ENCODE results near the gene RMND1. TPM values are rescaled to one million over a fixed set of nuclear protein-coding genes. Genes with fewer than 3 reads are reported as not detected.

RMND1 gene, protein sequence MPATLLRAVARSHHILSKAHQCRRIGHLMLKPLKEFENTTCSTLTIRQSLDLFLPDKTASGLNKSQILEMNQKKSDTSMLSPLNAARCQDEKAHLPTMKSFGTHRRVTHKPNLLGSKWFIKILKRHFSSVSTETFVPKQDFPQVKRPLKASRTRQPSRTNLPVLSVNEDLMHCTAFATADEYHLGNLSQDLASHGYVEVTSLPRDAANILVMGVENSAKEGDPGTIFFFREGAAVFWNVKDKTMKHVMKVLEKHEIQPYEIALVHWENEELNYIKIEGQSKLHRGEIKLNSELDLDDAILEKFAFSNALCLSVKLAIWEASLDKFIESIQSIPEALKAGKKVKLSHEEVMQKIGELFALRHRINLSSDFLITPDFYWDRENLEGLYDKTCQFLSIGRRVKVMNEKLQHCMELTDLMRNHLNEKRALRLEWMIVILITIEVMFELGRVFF
- 17.6 and 19.3 TPM in 2 replicates for total RNA-seq (2021)
- Bru-seq, nascent RNA: percentile 71 among the genes with signal in this experiment
- percentile 61 among the genes with signal in this experiment for BruChase-seq, experiment 1, labeled RNA remaining after a 2-hour chase
- percentile 58 among the genes with signal in this experiment for BruChase-seq, experiment 2, labeled RNA remaining after a 6-hour chase
- long read RNA-seq, transcript RMND1-203 (12 exons, 2,003 nt): major isoform, 7 of 15 reads
- long read RNA-seq, partial matches to known transcripts: 1 of 15 reads
- long read RNA-seq, other reads (novel, unspliced or antisense): 3 of 15 reads

GRCh38 chr6:151451950-151452749, at the start of gene RMND1:
TSS of gene RMND1 (minus strand) at chr6:151452126. CDS start at chr6:151445811, 6,315 bp downstream.
- TF ChIP-seq EZH2 (IDR thresholded peaks at IDR 0.05; ENCODE audit: low read depth): no peak
- TF ChIP-seq, protein P1, sequence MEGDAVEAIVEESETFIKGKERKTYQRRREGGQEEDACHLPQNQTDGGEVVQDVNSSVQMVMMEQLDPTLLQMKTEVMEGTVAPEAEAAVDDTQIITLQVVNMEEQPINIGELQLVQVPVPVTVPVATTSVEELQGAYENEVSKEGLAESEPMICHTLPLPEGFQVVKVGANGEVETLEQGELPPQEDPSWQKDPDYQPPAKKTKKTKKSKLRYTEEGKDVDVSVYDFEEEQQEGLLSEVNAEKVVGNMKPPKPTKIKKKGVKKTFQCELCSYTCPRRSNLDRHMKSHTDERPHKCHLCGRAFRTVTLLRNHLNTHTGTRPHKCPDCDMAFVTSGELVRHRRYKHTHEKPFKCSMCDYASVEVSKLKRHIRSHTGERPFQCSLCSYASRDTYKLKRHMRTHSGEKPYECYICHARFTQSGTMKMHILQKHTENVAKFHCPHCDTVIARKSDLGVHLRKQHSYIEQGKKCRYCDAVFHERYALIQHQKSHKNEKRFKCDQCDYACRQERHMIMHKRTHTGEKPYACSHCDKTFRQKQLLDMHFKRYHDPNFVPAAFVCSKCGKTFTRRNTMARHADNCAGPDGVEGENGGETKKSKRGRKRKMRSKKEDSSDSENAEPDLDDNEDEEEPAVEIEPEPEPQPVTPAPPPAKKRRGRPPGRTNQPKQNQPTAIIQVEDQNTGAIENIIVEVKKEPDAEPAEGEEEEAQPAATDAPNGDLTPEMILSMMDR (conservative IDR thresholded peaks at IDR 0.05): no peak
- Histone ChIP-seq H3K4me3 (peak within 1 kb of the TSS; percentile 83), H3K27me3 (ENCODE audit: insufficient read depth, low read depth) (no peaks in the 10 kb centered on the region), H3K4me2 (peak within 1 kb of the TSS; percentile 87), H3K36me3 (ENCODE audit: low read depth) (no peaks in the 10 kb centered on the region), H3K9me3 (ENCODE audit: insufficient read depth, low read depth) (no peaks in the 10 kb centered on the region), H3K4me1 (replicated peaks; ENCODE audit: insufficient read depth) (peaks cover 13% of the 10 kb centered on the region; the same call in 1 of the 2 replicates), H4K20me1 (ENCODE audit: insufficient read depth) (no peaks in the 10 kb centered on the region), H3K27ac (peak within 1 kb of the TSS; percentile 72), H2AFZ (peak within 1 kb of the TSS; percentile 92), H3K9me2 (ENCODE audit: insufficient read depth) (no peaks in the 10 kb centered on the region), H3F3A (ENCODE audit: insufficient read depth, low read depth) (peaks cover 17% of the 10 kb centered on the region; the same call in 1 of the 2 replicates), H3K79me2 (ENCODE audit: low read depth) (peaks cover 54% of the 10 kb centered on the region)
- peak; percentile 97 for DNase-seq
- no TSS peak for BruUV-seq (replicated peaks)
- CTCF ChIA-PET: no interaction called here
- POLR2A ChIA-PET (ENCODE audit: unreplicated experiment): interaction anchor here (0.5 to 0.7 kb wide), 3 partner anchors 187 to 1605 kb away, joined by 4 to 8 read pairs (median 4); no protein-coding TSS in a partner anchor
- intact Hi-C loops (cut with micrococcal nuclease; ENCODE audit: unreplicated experiment): loop anchor here (1.0 to 10.0 kb wide), 4 partner anchors 62 to 821 kb away; no protein-coding TSS in a partner anchor

DNA sequence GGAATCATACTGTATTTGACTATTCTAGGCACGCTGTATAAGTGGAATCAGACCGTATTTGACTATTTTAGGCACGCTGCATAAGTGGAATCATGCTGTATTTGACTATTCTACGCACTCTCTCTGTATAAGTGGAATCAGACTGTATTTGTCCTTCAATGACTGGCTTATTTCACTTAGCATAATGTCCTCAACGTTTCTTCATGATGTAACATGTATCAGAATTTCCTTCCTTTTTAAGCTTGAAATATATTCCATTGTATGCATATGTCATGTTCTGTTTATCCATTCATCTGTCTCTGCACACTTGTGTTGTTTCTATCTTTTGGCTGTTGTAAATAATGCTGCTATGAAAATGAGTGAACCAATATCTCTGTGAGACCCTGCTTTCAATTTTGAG, 47.6 kb upstream of the RMND1 start:
- no peak overlapping the region for H3K4me3 ChIP-seq
- H3K9me3 ChIP-seq (ENCODE audit: insufficient read depth, low read depth): no peaks in the 10 kb centered on the region
- TF ChIP-seq, protein P1 (conservative IDR thresholded peaks at IDR 0.05): no peak
- TF ChIP-seq EZH2 (IDR thresholded peaks at IDR 0.05; ENCODE audit: low read depth): no peak
- H3K27ac ChIP-seq: no peak overlapping the region
- BruUV-seq (replicated peaks): no TSS peak
- no peaks in the 10 kb centered on the region for H4K20me1 ChIP-seq (ENCODE audit: insufficient read depth)
- H3K4me1 ChIP-seq (replicated peaks; ENCODE audit: insufficient read depth): peaks cover 17% of the 10 kb centered on the region
- no peaks in the 10 kb centered on the region for H3K79me2 ChIP-seq (ENCODE audit: low read depth)
- POLR2A ChIA-PET (ENCODE audit: unreplicated experiment): no interaction called here
- DNase-seq: no peak
- H3K9me2 ChIP-seq (ENCODE audit: insufficient read depth): no peaks in the 10 kb centered on the region
- no peaks in the 10 kb centered on the region for H3K36me3 ChIP-seq (ENCODE audit: low read depth)
- intact Hi-C loops (cut with micrococcal nuclease; ENCODE audit: unreplicated experiment): no loop called here
- H3K27me3 ChIP-seq (ENCODE audit: insufficient read depth, low read depth): no peaks in the 10 kb centered on the region
- CTCF ChIA-PET: no interaction called here
- H2AFZ ChIP-seq: no peak overlapping the region
- H3F3A ChIP-seq (ENCODE audit: insufficient read depth, low read depth): peaks cover 9% of the 10 kb centered on the region
- H3K4me2 ChIP-seq: no peak overlapping the region

DNA sequence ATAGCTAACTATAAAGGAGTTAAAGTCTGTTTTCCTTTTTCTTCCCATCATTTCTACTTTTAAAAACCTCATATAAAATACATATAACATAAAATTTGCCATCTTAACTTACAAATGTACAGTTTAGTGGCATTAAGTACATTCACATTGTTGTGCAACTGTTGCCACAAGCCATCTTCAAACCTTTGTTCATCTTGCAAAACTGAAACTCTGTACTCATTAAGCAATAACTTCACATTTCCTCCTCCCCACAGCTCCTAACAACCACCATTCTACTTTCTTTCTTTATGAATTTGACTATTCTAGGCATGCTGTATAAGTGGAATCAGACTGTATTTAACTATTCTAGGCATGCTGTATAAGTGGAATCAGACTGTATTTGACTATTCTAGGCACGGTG, 46.4 kb upstream of the RMND1 start:
- Histone ChIP-seq H3K9me2 (ENCODE audit: insufficient read depth) (no peaks in the 10 kb centered on the region), H3F3A (ENCODE audit: insufficient read depth, low read depth) (peaks cover 9% of the 10 kb centered on the region), H3K27ac (no peak overlapping the region), H3K9me3 (ENCODE audit: insufficient read depth, low read depth) (no peaks in the 10 kb centered on the region), H3K4me2 (no peak overlapping the region), H3K36me3 (ENCODE audit: low read depth) (no peaks in the 10 kb centered on the region), H3K27me3 (ENCODE audit: insufficient read depth, low read depth) (no peaks in the 10 kb centered on the region), H2AFZ (no peak overlapping the region), H3K79me2 (ENCODE audit: low read depth) (no peaks in the 10 kb centered on the region), H4K20me1 (ENCODE audit: insufficient read depth) (no peaks in the 10 kb centered on the region), H3K4me1 (replicated peaks; ENCODE audit: insufficient read depth) (peaks cover 18% of the 10 kb centered on the region), H3K4me3 (no peak overlapping the region)
- no peak for DNase-seq
- intact Hi-C loops (cut with micrococcal nuclease; ENCODE audit: unreplicated experiment): no loop called here
- no TSS peak for BruUV-seq (replicated peaks)
- ChIA-PET POLR2A (ENCODE audit: unreplicated experiment) (no interaction called here), CTCF (no interaction called here)
- TF ChIP-seq EZH2 (IDR thresholded peaks at IDR 0.05; ENCODE audit: low read depth): no peak
- TF ChIP-seq, protein P1 (conservative IDR thresholded peaks at IDR 0.05): no peak

All from PC-9 (cell line).